ENCODE results near the gene ZNF648.
"Not testable (repeated sequence)": the region's sequence is repeated elsewhere in the genome, so short reads cannot be mapped to it uniquely, and the experiment has no call there.

The ZNF648 gene

DNA sequence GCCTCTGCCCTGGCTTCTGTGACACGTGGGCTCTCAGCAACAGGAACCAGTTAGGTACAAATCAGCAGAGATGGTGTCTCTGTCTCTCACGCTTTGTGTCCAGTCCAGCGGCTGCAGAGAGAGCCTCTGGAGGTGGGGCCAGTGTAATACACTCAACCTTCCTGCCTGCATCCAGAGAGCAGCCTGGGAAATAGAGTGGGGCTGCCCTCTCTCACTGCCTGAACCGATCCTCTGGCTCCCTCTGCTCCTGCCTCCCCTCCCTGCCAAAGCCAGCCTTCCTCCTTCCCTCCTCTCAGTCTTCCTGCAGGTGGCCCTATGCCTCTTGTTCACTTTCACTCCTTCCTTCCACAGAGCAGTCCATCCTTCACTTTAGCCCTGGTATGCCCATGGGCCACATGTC lies at the start of gene ZNF648:
ZNF648 (minus strand) TSS at position 119 of the 400 bp plus-strand sequence. CDS start 3,702 bp downstream, outside the sequence.
- in situ Hi-C loops (cut with HindIII; ENCODE audit: low sequenced_read_pairs): no loop called here

DNA sequence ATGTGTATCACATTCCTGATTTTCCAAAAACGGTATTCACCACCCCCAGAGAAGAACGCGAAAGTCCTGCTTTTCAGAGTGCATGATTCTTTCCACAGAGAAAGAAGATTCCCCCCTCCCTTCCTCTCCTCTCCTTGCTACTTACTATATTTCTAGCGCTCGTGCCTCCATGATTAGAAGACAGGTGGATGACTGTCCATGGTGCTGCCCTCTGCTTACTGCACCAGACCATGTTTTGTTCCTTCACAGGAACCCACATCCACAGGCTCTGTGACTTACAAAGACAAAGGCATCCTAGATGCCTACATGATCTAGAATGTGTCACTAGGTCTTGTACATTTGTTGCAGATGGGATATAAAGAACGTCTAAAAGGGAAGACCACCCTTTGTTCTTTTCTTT lies 49.1 kb upstream of the ZNF648 start:
- in situ Hi-C loops (cut with HindIII; ENCODE audit: low sequenced_read_pairs): no loop called here

DNA sequence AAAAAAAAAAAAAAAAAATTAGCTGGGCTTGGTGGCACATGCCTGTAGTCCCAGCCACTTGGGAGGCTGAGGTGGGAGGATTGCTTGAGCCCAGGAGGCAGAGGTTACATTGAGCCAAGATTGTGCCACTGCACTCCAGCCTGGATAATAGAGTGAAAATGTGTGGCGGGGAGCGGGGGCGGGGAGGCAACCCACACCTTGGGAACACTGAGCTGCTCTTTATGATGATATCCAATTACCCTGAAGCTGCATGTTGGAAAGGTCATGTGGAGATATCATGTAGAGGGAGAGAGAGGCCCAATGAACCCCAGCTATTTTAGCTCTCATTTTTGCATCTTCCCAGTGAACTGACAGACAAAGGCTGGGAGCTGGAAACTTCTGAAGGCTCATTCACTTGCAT lies 48.3 kb upstream of the ZNF648 start:
- in situ Hi-C loops (cut with HindIII; ENCODE audit: low sequenced_read_pairs): no loop called here

DNA sequence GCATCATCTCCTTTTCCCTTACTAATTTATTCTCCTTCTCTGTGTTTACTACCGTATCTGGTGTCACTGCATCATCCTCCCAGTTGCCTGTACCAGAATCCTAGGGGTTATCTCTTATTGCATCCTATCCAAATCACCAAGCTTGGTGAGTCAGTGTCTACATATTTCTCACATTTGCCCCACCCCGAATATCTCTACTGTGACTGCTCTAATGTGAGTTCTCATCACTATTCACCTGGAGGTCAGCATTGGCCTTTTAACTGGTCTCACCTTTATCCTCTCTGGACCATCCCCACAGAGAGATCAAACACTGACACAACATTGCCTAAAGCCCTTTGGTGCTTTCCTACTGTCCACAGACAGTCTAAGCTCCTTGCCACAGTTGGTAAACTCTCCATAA lies 45.7 kb upstream of the ZNF648 start:
- in situ Hi-C loops (cut with HindIII; ENCODE audit: low sequenced_read_pairs): no loop called here

DNA sequence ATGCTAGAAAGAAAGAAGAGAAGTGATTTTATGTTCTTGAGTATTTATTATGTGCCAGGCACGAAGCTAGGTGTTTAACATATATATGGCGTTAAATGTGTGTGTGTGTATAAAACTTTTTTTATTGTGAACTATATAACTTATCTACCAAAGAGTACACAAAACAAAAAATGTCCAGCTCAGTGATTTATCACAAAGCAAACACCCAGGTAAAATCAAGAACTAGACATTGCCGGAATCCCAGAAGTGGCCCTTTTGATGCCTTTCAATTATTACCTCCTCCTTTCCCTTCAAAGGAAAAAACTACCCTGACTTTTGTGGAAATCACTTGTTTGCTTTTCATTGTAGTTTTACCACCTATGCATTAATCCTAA lies 40.5 kb upstream of the ZNF648 start:
- in situ Hi-C loops (cut with HindIII; ENCODE audit: low sequenced_read_pairs): no loop called here

DNA sequence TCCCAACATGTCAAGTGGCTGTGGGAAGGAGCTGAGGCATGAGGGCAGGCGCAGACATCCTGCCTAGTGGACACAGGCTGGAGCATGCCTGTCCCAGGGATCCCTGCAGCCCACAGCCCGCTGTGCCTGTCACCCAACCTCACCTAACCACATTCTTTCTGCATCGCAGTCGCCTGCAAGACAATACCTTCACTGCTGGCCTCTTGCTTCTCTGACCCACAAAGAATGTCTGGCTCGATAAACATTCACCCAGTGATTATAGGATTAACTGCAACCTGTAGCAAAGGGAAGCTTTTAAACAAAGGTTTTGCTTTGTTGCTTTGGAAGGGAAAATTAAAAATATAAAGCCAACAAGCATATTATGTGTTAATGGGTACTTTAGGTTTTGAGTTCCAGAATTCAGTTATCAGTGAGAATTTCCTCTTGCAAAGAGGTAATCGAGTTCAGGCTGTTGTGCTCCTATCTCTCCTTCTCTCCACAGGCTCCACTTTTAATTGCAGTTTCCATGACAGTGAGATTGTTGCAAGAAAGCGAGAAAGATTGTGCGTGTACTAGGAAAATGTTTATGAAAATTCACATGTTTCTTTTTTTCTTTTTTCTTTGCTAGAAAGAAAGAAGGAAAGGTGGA lies 40.0 kb upstream of the ZNF648 start:
- in situ Hi-C loops (cut with HindIII; ENCODE audit: low sequenced_read_pairs): no loop called here

DNA sequence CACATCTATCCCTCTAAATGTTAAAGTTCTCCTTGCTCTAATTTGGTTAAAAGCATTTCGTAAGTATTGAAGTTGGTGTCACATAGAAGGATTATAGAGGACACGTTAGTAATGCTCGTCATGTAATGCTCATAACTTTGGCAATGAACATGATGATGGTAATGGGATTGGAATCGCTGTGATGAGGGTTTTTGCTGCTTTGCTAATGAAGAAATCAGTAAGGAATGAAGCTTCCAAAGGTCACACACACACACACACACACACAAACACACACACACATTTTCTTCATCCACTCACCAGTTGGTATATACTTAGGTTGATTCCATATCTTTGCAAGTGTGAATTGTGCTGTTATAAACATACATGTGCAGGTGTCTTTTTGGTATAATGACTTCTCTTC lies 36.8 kb upstream of the ZNF648 start:
- in situ Hi-C loops (cut with HindIII; ENCODE audit: low sequenced_read_pairs): no loop called here

- in situ Hi-C loops (cut with HindIII; ENCODE audit: low sequenced_read_pairs): no loop called here
These were observed 34.4 kb upstream of the ZNF648 start for GRCh38 chr1:182095946-182096345.

GRCh38 chr1:182094514-182095005 lies 33.0 kb upstream of the ZNF648 start:
- in situ Hi-C loops (cut with HindIII; ENCODE audit: low sequenced_read_pairs): not testable (repeated sequence)

DNA sequence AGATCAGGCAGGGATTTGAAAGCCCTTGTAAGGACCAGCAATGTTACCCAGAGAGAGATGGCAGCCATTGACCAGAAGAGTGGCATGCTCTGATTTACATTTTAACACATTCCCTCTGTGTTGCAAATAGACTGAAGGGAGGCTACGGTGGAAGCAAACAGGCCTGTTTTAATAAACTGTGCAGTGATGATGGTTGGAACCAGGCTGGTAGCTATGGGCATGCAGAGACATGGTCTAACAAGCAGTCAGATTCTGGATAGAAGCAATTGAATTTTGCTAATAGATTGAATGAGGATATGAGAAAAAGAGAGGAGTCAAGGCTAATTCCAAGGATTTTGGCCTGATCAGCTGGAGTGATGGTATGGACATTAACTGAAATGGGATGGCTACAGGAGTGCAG lies 32.3 kb upstream of the ZNF648 start:
- in situ Hi-C loops (cut with HindIII; ENCODE audit: low sequenced_read_pairs): no loop called here

DNA sequence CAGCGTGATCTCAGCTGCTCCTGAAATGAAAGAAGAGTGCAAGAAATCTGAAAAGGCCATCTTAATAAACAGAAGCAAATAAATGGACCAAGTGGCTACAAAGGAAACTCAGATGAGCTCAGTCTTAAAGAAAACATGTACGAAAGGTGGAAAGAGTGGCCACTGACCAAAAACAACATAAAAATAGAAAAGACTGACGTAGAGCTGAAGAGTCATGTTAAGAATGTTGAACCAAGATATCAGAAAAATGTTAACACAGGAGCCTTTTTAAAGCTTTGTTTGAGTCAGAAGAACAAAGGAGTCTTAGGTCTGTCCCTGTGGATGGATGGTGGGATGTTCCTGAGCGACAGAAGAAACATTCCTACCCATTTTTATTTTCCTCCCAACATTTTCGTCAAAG lies 30.8 kb upstream of the ZNF648 start:
- in situ Hi-C loops (cut with HindIII; ENCODE audit: low sequenced_read_pairs): no loop called here

DNA sequence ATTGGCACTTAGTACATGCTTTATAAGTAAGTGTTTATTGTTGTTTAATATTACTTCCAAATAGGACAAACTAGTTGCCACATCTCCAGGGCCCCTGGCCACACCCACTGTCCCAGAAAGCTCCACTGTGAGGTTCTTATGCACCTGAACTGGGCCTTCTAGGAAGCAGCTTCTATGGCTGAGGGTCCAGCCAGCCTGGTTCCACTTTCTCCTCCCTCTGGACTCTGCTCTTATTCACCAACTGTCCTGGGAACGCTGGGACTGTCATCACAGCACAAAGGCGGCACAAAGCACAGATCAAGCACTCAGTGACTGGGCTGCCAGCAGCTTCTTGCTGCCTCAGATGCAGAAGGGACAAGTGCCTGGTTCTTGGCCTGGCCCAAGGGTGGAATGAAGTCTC lies 29.6 kb upstream of the ZNF648 start:
- in situ Hi-C loops (cut with HindIII; ENCODE audit: low sequenced_read_pairs): no loop called here

DNA sequence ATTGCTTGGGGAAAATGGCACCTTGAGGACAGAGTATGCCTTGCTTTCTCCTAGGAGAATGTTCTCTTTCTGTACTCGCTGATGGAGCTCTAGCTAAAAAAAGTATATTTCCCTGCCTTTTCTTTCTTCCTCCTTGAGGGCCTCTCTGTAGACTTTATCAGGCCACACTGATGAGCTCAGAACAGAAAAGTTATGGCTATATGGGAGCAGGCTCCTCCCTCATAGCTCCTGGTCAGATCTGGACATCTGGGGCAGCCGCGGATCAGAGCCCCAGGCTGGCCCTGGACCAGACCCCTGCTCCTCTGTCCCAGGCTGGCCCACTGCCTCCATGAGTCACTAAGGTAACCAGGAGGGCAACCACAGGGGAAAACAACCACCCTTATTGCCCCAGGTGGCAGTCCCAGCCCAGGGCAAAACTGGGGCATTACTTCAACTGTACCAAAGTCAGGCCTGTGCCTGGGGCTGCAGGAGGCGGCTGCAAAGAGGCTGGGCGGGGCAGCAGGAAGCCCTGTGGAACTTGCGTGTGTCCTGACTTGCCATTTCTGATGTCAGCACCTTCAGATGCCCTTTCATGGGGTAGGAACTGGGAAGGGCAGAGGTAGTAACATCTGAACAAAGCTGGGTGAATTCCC lies 26.3 kb upstream of the ZNF648 start:
- in situ Hi-C loops (cut with HindIII; ENCODE audit: low sequenced_read_pairs): loop anchor here (5.0 kb wide), 4 partner anchors 56 to 309 kb away; no protein-coding TSS in a partner anchor

GRCh38 chr1:182087304-182087703 lies 25.8 kb upstream of the ZNF648 start:
- in situ Hi-C loops (cut with HindIII; ENCODE audit: low sequenced_read_pairs): loop anchor here (5.0 kb wide), 4 partner anchors 55 to 310 kb away; no protein-coding TSS in a partner anchor

DNA sequence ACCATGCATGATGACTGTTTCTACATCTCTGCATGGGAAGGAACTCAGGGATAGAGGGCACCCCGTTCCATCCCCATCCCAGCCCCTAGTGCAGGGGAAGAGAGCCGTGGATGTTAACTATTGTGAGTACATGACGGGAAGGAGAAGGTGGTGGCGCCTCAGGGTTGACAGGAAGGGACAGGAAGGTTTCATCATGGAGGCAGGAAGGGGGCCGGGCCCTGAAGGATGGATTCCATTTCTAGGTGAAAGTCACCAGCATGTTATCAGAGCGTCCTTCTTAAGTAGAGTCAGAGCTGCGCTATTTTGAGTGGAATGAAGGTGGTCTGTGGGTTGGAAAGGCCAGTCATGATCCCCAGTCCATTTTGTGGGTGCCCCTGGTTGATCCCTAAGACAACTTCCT lies 25.1 kb upstream of the ZNF648 start:
- in situ Hi-C loops (cut with HindIII; ENCODE audit: low sequenced_read_pairs): loop anchor here (5.0 kb wide), 4 partner anchors 54 to 311 kb away; no protein-coding TSS in a partner anchor

GRCh38 chr1:182086136-182086535 lies 24.6 kb upstream of the ZNF648 start:
- in situ Hi-C loops (cut with HindIII; ENCODE audit: low sequenced_read_pairs): loop anchor here (5.0 kb wide), 4 partner anchors 54 to 311 kb away; no protein-coding TSS in a partner anchor

- in situ Hi-C loops (cut with HindIII; ENCODE audit: low sequenced_read_pairs): loop anchor here (5.0 kb wide), 4 partner anchors 53 to 312 kb away; no protein-coding TSS in a partner anchor
These were observed 24.2 kb upstream of the ZNF648 start for GRCh38 chr1:182085726-182086125.

DNA sequence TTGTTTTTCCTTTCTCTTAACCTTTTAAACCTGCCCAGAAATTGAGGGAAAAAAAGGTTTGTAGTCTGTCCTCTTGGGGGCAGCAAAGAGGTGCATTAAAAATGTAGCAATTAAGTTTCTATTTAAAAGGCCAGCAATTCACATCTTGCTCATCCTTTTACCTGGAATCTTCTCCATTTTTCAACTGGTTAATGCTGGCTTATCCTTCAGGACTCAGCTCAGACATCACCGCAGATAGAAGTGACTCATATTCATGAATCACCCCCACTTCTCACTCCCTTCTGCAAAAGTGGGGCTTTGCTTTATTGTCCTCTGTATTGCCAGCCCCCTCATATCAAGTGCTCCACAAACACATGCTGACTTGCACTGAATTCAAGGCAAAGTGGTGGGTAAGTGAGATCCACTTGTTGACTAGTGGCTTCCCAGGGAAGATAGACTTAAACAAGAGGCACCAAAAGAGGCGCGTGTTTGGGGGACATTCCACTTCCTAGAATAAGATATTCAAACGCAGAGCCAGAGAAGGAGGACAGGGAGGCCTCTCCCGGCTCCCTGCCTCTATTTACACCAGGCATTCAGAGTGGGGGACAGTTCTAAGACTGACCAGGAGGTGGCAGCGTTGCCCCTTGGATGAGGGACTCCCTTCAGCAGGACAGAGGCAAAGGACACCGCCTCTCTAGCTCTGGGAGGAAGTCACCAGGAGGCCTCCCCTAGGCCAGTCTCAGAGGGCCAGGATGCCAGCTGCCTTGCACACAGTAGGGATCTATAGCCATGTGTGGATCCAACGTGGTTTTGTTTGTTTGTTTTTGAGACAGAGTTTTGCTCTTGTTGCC lies 23.2 kb upstream of the ZNF648 start:
- in situ Hi-C loops (cut with HindIII; ENCODE audit: low sequenced_read_pairs): loop anchor here (5.0 kb wide), 4 partner anchors 52 to 313 kb away; no protein-coding TSS in a partner anchor

DNA sequence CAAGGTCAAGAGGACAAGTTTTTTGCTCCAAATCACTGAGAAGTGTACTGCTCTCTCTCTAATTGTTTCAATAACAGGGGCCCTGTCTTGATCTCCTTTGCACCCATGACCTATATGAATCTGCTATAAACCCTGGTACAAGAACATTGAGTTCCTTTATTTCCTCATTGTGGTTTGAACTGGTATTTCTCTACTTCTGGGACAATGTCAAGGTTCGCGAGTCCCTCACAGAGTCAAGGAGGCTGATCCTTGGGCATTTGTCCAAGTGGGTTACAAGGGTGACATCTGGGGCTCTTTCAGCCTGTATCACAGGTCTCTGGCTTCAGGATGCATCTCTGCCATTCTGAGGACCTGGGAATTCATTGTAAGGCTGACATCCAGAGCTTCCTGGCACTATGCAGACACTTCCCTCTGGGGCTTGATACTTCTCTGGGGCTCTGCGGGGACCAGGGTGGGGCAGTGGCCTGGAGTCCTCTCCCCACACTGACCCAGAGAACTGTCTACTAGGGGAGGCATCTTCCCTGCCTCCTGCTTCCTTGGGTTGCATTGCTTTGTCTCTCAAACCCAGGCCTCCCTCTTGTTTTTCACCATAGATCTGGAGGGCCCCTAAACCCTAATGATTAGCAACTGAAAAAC lies 22.5 kb upstream of the ZNF648 start:
- in situ Hi-C loops (cut with HindIII; ENCODE audit: low sequenced_read_pairs): no loop called here

GRCh38 chr1:182080955-182081582 lies 19.6 kb upstream of the ZNF648 start:
- in situ Hi-C loops (cut with HindIII; ENCODE audit: low sequenced_read_pairs): no loop called here

Measured in DLD1 (cell line).